ENCODE results near the gene SLC25A47.

DNA sequence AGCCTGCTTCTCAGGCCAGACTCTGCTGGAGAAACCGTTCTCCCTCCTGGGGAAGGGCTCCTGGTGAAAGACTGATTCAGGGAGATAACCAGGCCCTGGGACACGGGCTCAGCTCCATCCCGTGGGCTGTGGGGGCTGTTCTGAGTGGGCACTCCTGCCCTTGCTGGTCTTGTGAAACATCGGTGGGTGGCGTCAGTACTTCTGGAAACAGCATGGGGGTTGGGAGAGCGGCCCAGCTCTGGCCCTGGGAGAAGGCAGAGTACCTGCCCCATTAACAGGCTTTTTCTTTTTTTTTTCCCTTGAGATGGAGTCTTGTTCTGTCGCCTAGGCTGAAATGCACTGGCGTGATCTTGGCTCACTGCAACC lies 786 bp downstream of the SLC25A47 start:
- TF ChIP-seq EZH2 (IDR thresholded peaks at IDR 0.05; ENCODE audit: borderline replicate concordance) (no peak), EZH2phosphoT487 (IDR thresholded peaks at IDR 0.05; ENCODE audit: low read depth, severe bottlenecking, unreplicated experiment) (no peak)
- TF ChIP-seq, protein P1, sequence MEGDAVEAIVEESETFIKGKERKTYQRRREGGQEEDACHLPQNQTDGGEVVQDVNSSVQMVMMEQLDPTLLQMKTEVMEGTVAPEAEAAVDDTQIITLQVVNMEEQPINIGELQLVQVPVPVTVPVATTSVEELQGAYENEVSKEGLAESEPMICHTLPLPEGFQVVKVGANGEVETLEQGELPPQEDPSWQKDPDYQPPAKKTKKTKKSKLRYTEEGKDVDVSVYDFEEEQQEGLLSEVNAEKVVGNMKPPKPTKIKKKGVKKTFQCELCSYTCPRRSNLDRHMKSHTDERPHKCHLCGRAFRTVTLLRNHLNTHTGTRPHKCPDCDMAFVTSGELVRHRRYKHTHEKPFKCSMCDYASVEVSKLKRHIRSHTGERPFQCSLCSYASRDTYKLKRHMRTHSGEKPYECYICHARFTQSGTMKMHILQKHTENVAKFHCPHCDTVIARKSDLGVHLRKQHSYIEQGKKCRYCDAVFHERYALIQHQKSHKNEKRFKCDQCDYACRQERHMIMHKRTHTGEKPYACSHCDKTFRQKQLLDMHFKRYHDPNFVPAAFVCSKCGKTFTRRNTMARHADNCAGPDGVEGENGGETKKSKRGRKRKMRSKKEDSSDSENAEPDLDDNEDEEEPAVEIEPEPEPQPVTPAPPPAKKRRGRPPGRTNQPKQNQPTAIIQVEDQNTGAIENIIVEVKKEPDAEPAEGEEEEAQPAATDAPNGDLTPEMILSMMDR (IDR thresholded peaks at IDR 0.05; ENCODE audit: poor library complexity) = no peak

Measured in hepatocyte (in vitro differentiated cells).